GM12878 (cell line): ENCODE measurements around the gene DYRK4.

ENCODE experiments used
- ASH2L ChIP-seq: fragments of 300-600, 200-600 bp; sonication (generic); IDR thresholded peaks from 2 replicates; pipeline ENCODE4 v1.6.1; 2017; ENCODE audit warnings: low read depth, mild to moderate bottlenecking, borderline replicate concordance
- BHLHE40 ChIP-seq, 2 experiments: fragments of 450-650 bp in 1 of 2; IDR thresholded peaks; 2 replicates each; pipeline ENCODE4 v1.6.1; 2011 to 2017; ENCODE audit warnings: low read depth in 2 of 2, borderline replicate concordance in 1 of 2, improper control_type of control experiment in 1 of 2, low read length in 1 of 2, mild to moderate bottlenecking in 1 of 2
- CUX1 ChIP-seq: IDR thresholded peaks from 2 replicates; pipeline ENCODE4 v1.6.1; 2012; ENCODE audit warnings: improper control_type of control experiment, low read depth, low read length; ENCODE audit not compliant: insufficient replicate concordance
- MTA2 ChIP-seq: fragments of 450-650 bp; IDR thresholded peaks from 2 replicates; pipeline ENCODE4 v1.6.1; 2016; ENCODE audit warnings: low read depth, mild to moderate bottlenecking, moderate library complexity
- MTA3 ChIP-seq: IDR thresholded peaks from 2 replicates; pipeline ENCODE4 v1.6.1; 2012; ENCODE audit warnings: low read length, inconsistent platforms, borderline replicate concordance
- NR2C2 ChIP-seq: IDR thresholded peaks from 2 replicates; pipeline ENCODE4 v1.6.1; 2011; ENCODE audit warnings: borderline replicate concordance, low read depth; ENCODE audit not compliant: control insufficient read depth, insufficient read length
- SIN3A ChIP-seq: IDR thresholded peaks from 2 replicates; pipeline ENCODE4 v1.6.1; 2012; ENCODE audit warnings: low read depth, low read length, improper control_type of control experiment
- SMC3 ChIP-seq: IDR thresholded peaks from 2 replicates; pipeline ENCODE4 v1.6.1; 2011; ENCODE audit warnings: low read length, improper control_type of control experiment, borderline replicate concordance
- TCF7 ChIP-seq: IDR thresholded peaks from 2 replicates; pipeline ENCODE4 v1.6.1; 2014; ENCODE audit warnings: antibody characterized with exemption, borderline replicate concordance
- USF1 ChIP-seq: IDR thresholded peaks from 2 replicates; pipeline ENCODE4 v1.6.1; 2011; ENCODE audit warnings: borderline replicate concordance, low read depth, mild to moderate bottlenecking, moderate library complexity, mixed read lengths, low read length; ENCODE audit not compliant: insufficient read depth; ENCODE audit errors: extremely low read length
- TF ChIP-seq, protein P1 (sequence below), 3 experiments: IDR thresholded peaks in 2 of 3; conservative IDR thresholded peaks in 1 of 3; 2 replicates each; pipeline ENCODE4 v1.5.1; 2011; ENCODE audit warnings: low read depth in 3 of 3, low read length in 3 of 3, mild to moderate bottlenecking in 3 of 3, control low read depth in 2 of 3, moderate library complexity in 2 of 3, inconsistent platforms in 1 of 3, mixed read lengths in 1 of 3; ENCODE audit not compliant: control insufficient read depth in 2 of 3, insufficient read depth in 1 of 3; ENCODE audit errors: extremely low read depth in 1 of 3

- TF ChIP-seq MTA3 = no peak
- no peak for TF ChIP-seq BHLHE40 (IDR thresholded peaks at IDR 0.05; ENCODE audit: borderline replicate concordance in 1 of 2, low read depth in 2 of 2, low read length in 1 of 2)
- no peak for TF ChIP-seq TCF7
- TF ChIP-seq, protein P1, sequence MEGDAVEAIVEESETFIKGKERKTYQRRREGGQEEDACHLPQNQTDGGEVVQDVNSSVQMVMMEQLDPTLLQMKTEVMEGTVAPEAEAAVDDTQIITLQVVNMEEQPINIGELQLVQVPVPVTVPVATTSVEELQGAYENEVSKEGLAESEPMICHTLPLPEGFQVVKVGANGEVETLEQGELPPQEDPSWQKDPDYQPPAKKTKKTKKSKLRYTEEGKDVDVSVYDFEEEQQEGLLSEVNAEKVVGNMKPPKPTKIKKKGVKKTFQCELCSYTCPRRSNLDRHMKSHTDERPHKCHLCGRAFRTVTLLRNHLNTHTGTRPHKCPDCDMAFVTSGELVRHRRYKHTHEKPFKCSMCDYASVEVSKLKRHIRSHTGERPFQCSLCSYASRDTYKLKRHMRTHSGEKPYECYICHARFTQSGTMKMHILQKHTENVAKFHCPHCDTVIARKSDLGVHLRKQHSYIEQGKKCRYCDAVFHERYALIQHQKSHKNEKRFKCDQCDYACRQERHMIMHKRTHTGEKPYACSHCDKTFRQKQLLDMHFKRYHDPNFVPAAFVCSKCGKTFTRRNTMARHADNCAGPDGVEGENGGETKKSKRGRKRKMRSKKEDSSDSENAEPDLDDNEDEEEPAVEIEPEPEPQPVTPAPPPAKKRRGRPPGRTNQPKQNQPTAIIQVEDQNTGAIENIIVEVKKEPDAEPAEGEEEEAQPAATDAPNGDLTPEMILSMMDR (IDR thresholded peaks at IDR 0.05 in 2 of 3, conservative IDR thresholded peaks at IDR 0.05 in 1 of 3; ENCODE audit: control insufficient read depth in 2 of 3, extremely low read depth in 1 of 3, insufficient read depth in 1 of 3, low read depth in 3 of 3, low read length in 3 of 3) = no peak
- no peak for TF ChIP-seq ASH2L
- TF ChIP-seq MTA2 = no peak
- no peak for TF ChIP-seq NR2C2
- TF ChIP-seq SIN3A = no peak
- no peak for TF ChIP-seq CUX1
- no peak for TF ChIP-seq SMC3
- no peak for TF ChIP-seq USF1
These were observed 5.1 kb upstream of the DYRK4 start for GRCh38 chr12:4556735-4557530.
